H9 (cell line): ENCODE results near the gene NUP188. TPM values are rescaled to one million over a fixed set of nuclear protein-coding genes. Genes with fewer than 3 reads are reported as not detected.

ENCODE experiments used
- DNase-seq: peaks from one replicate; pipeline ENCODE4 v3.0.0-alpha.2; 2017
- H2AFZ ChIP-seq: one replicate; pipeline ENCODE4 v1.6.1; 2013; ENCODE audit warnings: mild to moderate bottlenecking, low read length, control low read depth, moderate library complexity
- H2AK5ac ChIP-seq: 2 replicates; pipeline ENCODE4 v1.6.1; 2013; ENCODE audit warnings: low read length, control low read depth, mixed read lengths; ENCODE audit not compliant: insufficient read length
- H2BK120ac ChIP-seq: one replicate; pipeline ENCODE4 v1.6.1; 2013; ENCODE audit warnings: low read depth, mild to moderate bottlenecking, low read length, control low read depth, inconsistent platforms; ENCODE audit not compliant: poor library complexity, severe bottlenecking
- H2BK12ac ChIP-seq: 2 replicates; pipeline ENCODE4 v1.6.1; 2013; ENCODE audit warnings: low read length, control low read depth, mixed read lengths, low read depth; ENCODE audit not compliant: insufficient read length
- H2BK15ac ChIP-seq: 2 replicates; pipeline ENCODE4 v1.6.1; 2013; ENCODE audit warnings: low read depth, low read length, control low read depth
- H2BK20ac ChIP-seq: one replicate; pipeline ENCODE4 v1.6.1; 2013; ENCODE audit warnings: low read depth, mild to moderate bottlenecking, low read length, control low read depth, inconsistent platforms; ENCODE audit not compliant: poor library complexity, severe bottlenecking
- H2BK5ac ChIP-seq: 2 replicates; pipeline ENCODE4 v1.6.1; 2013; ENCODE audit warnings: low read length, control low read depth, mixed read lengths; ENCODE audit not compliant: insufficient read length
- H3K14ac ChIP-seq: 2 replicates; pipeline ENCODE4 v1.6.1; 2013; ENCODE audit warnings: low read length, control low read depth; ENCODE audit not compliant: insufficient read depth
- H3K18ac ChIP-seq: 2 replicates; pipeline ENCODE4 v1.6.1; 2013; ENCODE audit warnings: low read depth, mild to moderate bottlenecking, mixed read lengths, low read length, control low read depth; ENCODE audit not compliant: insufficient read length
- H3K23ac ChIP-seq: 2 replicates; pipeline ENCODE4 v1.6.1; 2013; ENCODE audit warnings: low read length, control low read depth, mixed read lengths, low read depth; ENCODE audit not compliant: insufficient read length
- H3K23me2 ChIP-seq: 2 replicates; pipeline ENCODE4 v1.6.1; 2013; ENCODE audit warnings: low read depth, mild to moderate bottlenecking, mixed read lengths, low read length, control low read depth; ENCODE audit not compliant: insufficient read length, poor library complexity, severe bottlenecking
- H3K27ac ChIP-seq: 2 replicates; pipeline ENCODE4 v1.5.1; 2013; ENCODE audit warnings: low read length, control low read depth, mixed read lengths, low read depth; ENCODE audit not compliant: insufficient read length
- H3K27me3 ChIP-seq: 2 replicates; pipeline ENCODE4 v1.6.1; 2013; ENCODE audit warnings: low read length, control low read depth, inconsistent platforms; ENCODE audit not compliant: insufficient read depth
- H3K4ac ChIP-seq: 2 replicates; pipeline ENCODE4 v1.6.1; 2013; ENCODE audit warnings: low read depth, mild to moderate bottlenecking, control low read depth, inconsistent platforms, low read length, moderate library complexity
- H3K4me1 ChIP-seq: 2 replicates; pipeline ENCODE4 v1.6.1; 2013; ENCODE audit warnings: low read length, control low read depth, inconsistent platforms; ENCODE audit not compliant: insufficient read depth
- H3K4me2 ChIP-seq: 2 replicates; pipeline ENCODE4 v1.6.1; 2013; ENCODE audit warnings: low read length, control low read depth, mixed read lengths; ENCODE audit not compliant: insufficient read length, insufficient read depth
- H3K56ac ChIP-seq: 2 replicates; pipeline ENCODE4 v1.6.1; 2013; ENCODE audit warnings: low read depth, mild to moderate bottlenecking, mixed read lengths, low read length, control low read depth; ENCODE audit not compliant: insufficient read length
- H3K79me1 ChIP-seq: 2 replicates; pipeline ENCODE4 v1.6.1; 2013; ENCODE audit warnings: low read depth, mild to moderate bottlenecking, moderate library complexity, low read length, control low read depth, inconsistent platforms; ENCODE audit not compliant: insufficient read depth, poor library complexity, severe bottlenecking
- H3K79me2 ChIP-seq: 2 replicates; pipeline ENCODE4 v1.6.1; 2013; ENCODE audit warnings: low read length, control low read depth, inconsistent platforms; ENCODE audit not compliant: insufficient read depth
- H3K9ac ChIP-seq: 2 replicates; pipeline ENCODE4 v1.6.1; 2013; ENCODE audit warnings: low read length, control low read depth, mixed read lengths; ENCODE audit not compliant: insufficient read length; ENCODE audit errors: extremely low read depth
- H3K9me3 ChIP-seq: one replicate; pipeline ENCODE4 v1.6.1; 2013; ENCODE audit warnings: low read depth, low read length, inconsistent platforms; ENCODE audit not compliant: control insufficient read depth
- H3T11ph ChIP-seq: one replicate; pipeline ENCODE4 v1.6.1; 2013; ENCODE audit warnings: mild to moderate bottlenecking, low read length, control low read depth, inconsistent platforms
- H4K20me1 ChIP-seq: one replicate; pipeline ENCODE4 v1.6.1; 2013; ENCODE audit not compliant: control insufficient read depth, insufficient read length, insufficient read depth
- H4K5ac ChIP-seq: 2 replicates; pipeline ENCODE4 v1.6.1; 2013; ENCODE audit warnings: low read depth, mild to moderate bottlenecking, mixed read lengths, low read length, control low read depth; ENCODE audit not compliant: insufficient read length
- H4K8ac ChIP-seq: replicated peaks from 2 replicates; pipeline ENCODE4 v1.6.1; 2013; ENCODE audit warnings: low read length, control low read depth, mixed read lengths, low read depth; ENCODE audit not compliant: insufficient read length
- H4K91ac ChIP-seq: 2 replicates; pipeline ENCODE4 v1.6.1; 2013; ENCODE audit warnings: low read depth, mild to moderate bottlenecking, moderate library complexity, mixed read lengths, low read length, control low read depth; ENCODE audit not compliant: insufficient read length
- H3K27ac Mint-ChIP-seq, 3 experiments: 2 replicates in 2 of 3; 3 replicates in 1 of 3; pipeline ENCODE4 v1.8.0; 2020 to 2021; ENCODE audit warnings: mixed read lengths in 3 of 3, mild to moderate bottlenecking in 1 of 3, moderate library complexity in 1 of 3
- H3K27me3 Mint-ChIP-seq: 2 replicates; pipeline ENCODE4 v1.8.0; 2021; ENCODE audit warnings: low read depth, mild to moderate bottlenecking, moderate library complexity, mixed read lengths
- H3K36me3 Mint-ChIP-seq, 3 experiments: 2 replicates in 2 of 3; 3 replicates in 1 of 3; pipeline ENCODE4 v1.8.0; 2020 to 2021; ENCODE audit warnings: low read depth in 3 of 3, mixed read lengths in 3 of 3; ENCODE audit not compliant: insufficient read depth in 1 of 3
- H3K4me1 Mint-ChIP-seq, 2 experiments: 2 replicates each; pipeline ENCODE4 v1.8.0; 2020; ENCODE audit warnings: mixed read lengths in 2 of 2
- H3K4me3 Mint-ChIP-seq, 2 experiments: 2 replicates in 1 of 2; 3 replicates in 1 of 2; pipeline ENCODE4 v1.8.0; 2020 to 2021; ENCODE audit warnings: mild to moderate bottlenecking in 2 of 2, mixed read lengths in 2 of 2, moderate library complexity in 1 of 2
- H3K9me3 Mint-ChIP-seq, 2 experiments: 2 replicates in 1 of 2; 3 replicates in 1 of 2; pipeline ENCODE4 v1.8.0; 2020; ENCODE audit warnings: mild to moderate bottlenecking in 2 of 2, mixed read lengths in 2 of 2, moderate library complexity in 1 of 2
- WGBS: extraction: QIAGEN DNeasy Blood & Tissue Kit; methylation state at CpG from one replicate; pipeline ENCODE4 v1.1.7; 2013; ENCODE audit warnings: missing lambda C conversion rate, low lambda C conversion rate, mixed read lengths; ENCODE audit not compliant: insufficient read length; ENCODE audit errors: extremely low coverage; 5-methylcytosine and 5-hydroxymethylcytosine counted together
- total RNA-seq: library from RNA; stranded (reverse); gene quantifications from 2 replicates; pipeline ENCODE4 v1.2.1, GENCODE V29; 2021
- TF ChIP-seq, protein P1 (sequence below): fragments of 200-600 bp; sonication (generic); conservative IDR thresholded peaks from 3 replicates; pipeline ENCODE4 v1.8.0; 2021; ENCODE audit warnings: antibody characterized with exemption, mild to moderate bottlenecking

NUP188 gene
- total RNA-seq, 1 experiment from 2014 or later = 101 TPM

DNA sequence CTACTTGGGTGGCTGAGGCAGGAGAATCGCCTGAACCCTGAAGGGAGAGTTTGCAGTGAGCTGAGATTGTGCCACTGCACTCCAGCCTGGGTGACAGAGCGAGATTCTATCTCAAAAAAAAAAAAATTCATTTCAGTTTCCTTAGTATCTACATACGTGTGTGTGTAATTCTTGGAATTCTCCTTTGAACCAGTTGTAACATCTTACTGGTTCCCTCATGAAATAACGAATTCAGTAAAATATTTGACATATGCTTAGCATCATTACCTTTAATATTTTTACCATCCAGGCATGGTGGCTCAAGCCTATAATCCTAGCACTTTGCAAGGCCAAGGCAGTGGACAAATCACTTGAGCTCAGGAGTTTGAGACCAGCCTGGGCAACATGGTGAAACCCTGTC, 17.9 kb upstream of the NUP188 start:
- Mint-ChIP-seq H3K27ac (no peak overlapping the region), H3K4me1 (peaks cover 5 to 6% of the 10 kb centered on the region in 2 experiments), H3K27me3 (no peaks in the 10 kb centered on the region; the same call in 1 of the 2 replicates), H3K36me3 (0 out of 7 replicates have a peak, but pooled peaks cover 0 to 3% (median 0%) of the 10 kb centered on the region in 3 experiments), H3K9me3 (no peaks in the 10 kb centered on the region), H3K4me3 (no peak overlapping the region)
- H2BK120ac ChIP-seq = no peak overlapping the region
- no peak overlapping the region for H3T11ph ChIP-seq
- no peak overlapping the region for H2AK5ac ChIP-seq
- no peak overlapping the region for H2BK15ac ChIP-seq
- no peak overlapping the region for H4K8ac ChIP-seq
- no peak overlapping the region for H4K5ac ChIP-seq
- TF ChIP-seq, protein P1, sequence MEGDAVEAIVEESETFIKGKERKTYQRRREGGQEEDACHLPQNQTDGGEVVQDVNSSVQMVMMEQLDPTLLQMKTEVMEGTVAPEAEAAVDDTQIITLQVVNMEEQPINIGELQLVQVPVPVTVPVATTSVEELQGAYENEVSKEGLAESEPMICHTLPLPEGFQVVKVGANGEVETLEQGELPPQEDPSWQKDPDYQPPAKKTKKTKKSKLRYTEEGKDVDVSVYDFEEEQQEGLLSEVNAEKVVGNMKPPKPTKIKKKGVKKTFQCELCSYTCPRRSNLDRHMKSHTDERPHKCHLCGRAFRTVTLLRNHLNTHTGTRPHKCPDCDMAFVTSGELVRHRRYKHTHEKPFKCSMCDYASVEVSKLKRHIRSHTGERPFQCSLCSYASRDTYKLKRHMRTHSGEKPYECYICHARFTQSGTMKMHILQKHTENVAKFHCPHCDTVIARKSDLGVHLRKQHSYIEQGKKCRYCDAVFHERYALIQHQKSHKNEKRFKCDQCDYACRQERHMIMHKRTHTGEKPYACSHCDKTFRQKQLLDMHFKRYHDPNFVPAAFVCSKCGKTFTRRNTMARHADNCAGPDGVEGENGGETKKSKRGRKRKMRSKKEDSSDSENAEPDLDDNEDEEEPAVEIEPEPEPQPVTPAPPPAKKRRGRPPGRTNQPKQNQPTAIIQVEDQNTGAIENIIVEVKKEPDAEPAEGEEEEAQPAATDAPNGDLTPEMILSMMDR = no peak
- DNase-seq = no peak
- no peaks in the 10 kb centered on the region for H3K23me2 ChIP-seq
- H4K91ac ChIP-seq = no peak overlapping the region
- H3K9me3 ChIP-seq = no peaks in the 10 kb centered on the region
- no peaks in the 10 kb centered on the region for H3K79me1 ChIP-seq
- H3K4ac ChIP-seq = no peak overlapping the region
- H3K56ac ChIP-seq = no peak overlapping the region
- no peaks in the 10 kb centered on the region for H3K79me2 ChIP-seq
- H3K27me3 ChIP-seq = no peaks in the 10 kb centered on the region
- H3K9ac ChIP-seq = no peak overlapping the region
- H3K4me1 ChIP-seq = no peaks in the 10 kb centered on the region
- no peak overlapping the region for H3K23ac ChIP-seq
- H3K27ac ChIP-seq = no peak overlapping the region
- H2BK12ac ChIP-seq = no peak overlapping the region
- WGBS = no CpG with 5 or more reads among the region's 4 CpGs
- no peak overlapping the region for H3K14ac ChIP-seq
- no peak overlapping the region for H2AFZ ChIP-seq
- no peaks in the 10 kb centered on the region for H4K20me1 ChIP-seq
- no peak overlapping the region for H3K18ac ChIP-seq
- H2BK20ac ChIP-seq = no peak overlapping the region
- H3K4me2 ChIP-seq = no peak overlapping the region
- H2BK5ac ChIP-seq = no peak overlapping the region
